ENCODE data around the gene AGFG1.

Gene AGFG1

DNA sequence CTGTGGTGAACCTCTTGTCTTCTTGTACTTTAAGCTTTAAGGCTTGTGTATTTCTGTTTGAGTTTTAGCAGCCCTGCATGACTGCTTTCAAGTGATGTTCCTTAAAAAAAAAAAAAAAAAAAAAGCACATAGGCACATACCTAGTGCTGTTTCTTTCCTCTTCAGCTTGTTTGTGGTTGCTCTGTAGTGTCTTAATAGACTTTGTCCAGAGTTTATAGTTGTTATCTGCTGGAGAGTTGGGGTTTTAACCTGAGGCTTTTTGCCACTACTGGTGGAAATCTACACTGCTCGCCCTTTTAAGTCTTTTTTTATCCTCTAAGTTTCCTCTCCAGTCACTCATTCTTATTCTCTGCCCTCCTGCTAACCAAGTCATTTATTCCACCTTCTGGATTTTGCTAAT, 34.5 kb downstream of the AGFG1 start:
- TF ChIP-seq TAF1 (IDR thresholded peaks at IDR 0.05; ENCODE audit: borderline replicate concordance, insufficient read depth, low read length) (no peak), SIN3A (IDR thresholded peaks at IDR 0.05; ENCODE audit: borderline replicate concordance, insufficient read depth, low read length) (no peak), POLR2AphosphoS5 (IDR thresholded peaks at IDR 0.05; ENCODE audit: low read depth, low read length) (no peak), FOXP2 (optimal IDR thresholded peaks at IDR 0.05; ENCODE audit: borderline replicate concordance, extremely low read depth, extremely low read length, insufficient read depth) (no peak)
- TF ChIP-seq, protein P1, sequence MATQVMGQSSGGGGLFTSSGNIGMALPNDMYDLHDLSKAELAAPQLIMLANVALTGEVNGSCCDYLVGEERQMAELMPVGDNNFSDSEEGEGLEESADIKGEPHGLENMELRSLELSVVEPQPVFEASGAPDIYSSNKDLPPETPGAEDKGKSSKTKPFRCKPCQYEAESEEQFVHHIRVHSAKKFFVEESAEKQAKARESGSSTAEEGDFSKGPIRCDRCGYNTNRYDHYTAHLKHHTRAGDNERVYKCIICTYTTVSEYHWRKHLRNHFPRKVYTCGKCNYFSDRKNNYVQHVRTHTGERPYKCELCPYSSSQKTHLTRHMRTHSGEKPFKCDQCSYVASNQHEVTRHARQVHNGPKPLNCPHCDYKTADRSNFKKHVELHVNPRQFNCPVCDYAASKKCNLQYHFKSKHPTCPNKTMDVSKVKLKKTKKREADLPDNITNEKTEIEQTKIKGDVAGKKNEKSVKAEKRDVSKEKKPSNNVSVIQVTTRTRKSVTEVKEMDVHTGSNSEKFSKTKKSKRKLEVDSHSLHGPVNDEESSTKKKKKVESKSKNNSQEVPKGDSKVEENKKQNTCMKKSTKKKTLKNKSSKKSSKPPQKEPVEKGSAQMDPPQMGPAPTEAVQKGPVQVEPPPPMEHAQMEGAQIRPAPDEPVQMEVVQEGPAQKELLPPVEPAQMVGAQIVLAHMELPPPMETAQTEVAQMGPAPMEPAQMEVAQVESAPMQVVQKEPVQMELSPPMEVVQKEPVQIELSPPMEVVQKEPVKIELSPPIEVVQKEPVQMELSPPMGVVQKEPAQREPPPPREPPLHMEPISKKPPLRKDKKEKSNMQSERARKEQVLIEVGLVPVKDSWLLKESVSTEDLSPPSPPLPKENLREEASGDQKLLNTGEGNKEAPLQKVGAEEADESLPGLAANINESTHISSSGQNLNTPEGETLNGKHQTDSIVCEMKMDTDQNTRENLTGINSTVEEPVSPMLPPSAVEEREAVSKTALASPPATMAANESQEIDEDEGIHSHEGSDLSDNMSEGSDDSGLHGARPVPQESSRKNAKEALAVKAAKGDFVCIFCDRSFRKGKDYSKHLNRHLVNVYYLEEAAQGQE (IDR thresholded peaks at IDR 0.05; ENCODE audit: insufficient read depth in 1 of 2, low read depth in 2 of 2, low read length in 2 of 2), result no peak

DNA sequence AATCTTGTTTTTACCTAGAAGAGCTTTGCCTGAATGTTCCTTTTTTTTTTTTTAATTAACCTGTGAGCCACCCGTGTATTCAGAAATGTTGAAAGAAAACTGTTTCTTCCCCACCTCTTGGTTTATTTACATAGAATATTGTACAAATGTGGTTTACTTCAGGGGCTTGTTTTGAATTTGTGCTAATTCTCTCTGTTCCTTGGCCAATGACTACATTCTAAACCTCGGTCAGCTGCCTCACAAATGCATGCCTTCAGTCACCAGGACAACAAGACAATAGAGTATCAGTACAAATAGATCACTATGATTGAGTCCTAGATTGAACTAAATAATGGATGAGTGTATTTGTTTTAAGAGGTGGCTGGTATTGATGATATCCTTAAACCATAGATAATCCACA, 36.0 kb downstream of the AGFG1 start:
- TF ChIP-seq TAF1 (IDR thresholded peaks at IDR 0.05; ENCODE audit: borderline replicate concordance, insufficient read depth, low read length), result no peak
- TF ChIP-seq FOXP2 (optimal IDR thresholded peaks at IDR 0.05; ENCODE audit: borderline replicate concordance, extremely low read depth, extremely low read length, insufficient read depth), result no peak
- no peak for TF ChIP-seq POLR2AphosphoS5 (IDR thresholded peaks at IDR 0.05; ENCODE audit: low read depth, low read length)
- TF ChIP-seq SIN3A (IDR thresholded peaks at IDR 0.05; ENCODE audit: borderline replicate concordance, insufficient read depth, low read length), result no peak
- TF ChIP-seq, protein P1 (IDR thresholded peaks at IDR 0.05; ENCODE audit: insufficient read depth in 1 of 2, low read depth in 2 of 2, low read length in 2 of 2), result no peak

DNA sequence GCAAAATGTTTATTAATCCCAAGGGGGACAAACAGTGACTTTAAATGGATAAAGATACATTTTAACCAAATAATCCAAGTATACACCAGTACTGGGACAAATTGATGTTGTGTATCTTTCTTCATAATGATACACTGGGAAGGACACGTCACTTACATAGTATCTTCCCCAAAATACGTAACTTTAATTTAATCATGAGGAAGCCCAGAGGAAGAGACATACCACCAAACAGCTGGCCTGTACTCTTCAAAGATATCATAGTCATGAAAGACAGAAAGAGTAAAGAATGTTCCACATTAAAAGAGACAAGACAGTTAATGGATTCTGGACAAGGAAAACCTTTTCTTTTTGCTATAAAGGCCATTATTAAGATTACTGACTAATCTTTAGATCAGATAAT, 37.1 kb downstream of the AGFG1 start:
- no peak for TF ChIP-seq TAF1 (IDR thresholded peaks at IDR 0.05; ENCODE audit: borderline replicate concordance, insufficient read depth, low read length)
- TF ChIP-seq, protein P1 (IDR thresholded peaks at IDR 0.05; ENCODE audit: insufficient read depth in 1 of 2, low read depth in 2 of 2, low read length in 2 of 2), result no peak

DNA sequence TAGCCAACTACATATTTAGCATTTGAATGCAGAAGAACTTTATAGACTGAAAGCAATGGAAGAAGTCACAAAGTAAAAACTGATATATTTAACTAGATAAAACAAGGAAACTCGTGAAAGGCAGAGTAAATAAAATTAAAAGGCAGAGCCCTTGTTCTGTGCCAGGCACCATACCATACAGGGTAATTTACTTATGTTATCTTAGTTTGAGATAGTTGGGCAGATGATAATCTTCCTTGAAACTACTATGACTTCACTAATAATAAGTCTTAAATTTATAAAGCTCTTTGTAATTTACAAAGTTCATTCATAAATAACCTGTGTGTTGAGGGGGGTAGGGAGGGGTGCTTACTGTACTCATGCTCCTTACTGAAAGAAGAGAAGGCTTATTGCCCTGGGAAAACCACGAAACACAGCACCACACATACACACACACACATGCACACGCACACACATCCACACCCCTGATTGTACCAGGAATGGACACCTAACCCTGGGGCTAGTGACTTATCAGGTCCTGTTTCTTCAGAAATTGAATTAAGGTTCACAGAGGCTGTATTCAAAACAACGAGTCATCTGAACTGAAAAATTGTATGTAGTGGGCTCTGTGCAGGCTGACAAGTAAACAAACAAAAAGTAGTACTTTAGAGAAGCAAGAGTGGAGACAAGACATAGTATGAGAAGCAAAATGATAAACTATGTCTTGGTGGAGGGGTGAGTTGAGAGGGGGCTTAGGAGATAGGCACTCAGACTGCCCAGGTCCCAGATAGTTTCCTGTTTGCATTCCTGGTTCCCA, 38.1 kb downstream of the AGFG1 start:
- no peak for TF ChIP-seq POLR2AphosphoS5 (IDR thresholded peaks at IDR 0.05; ENCODE audit: low read depth, low read length)
- TF ChIP-seq SIN3A (IDR thresholded peaks at IDR 0.05; ENCODE audit: borderline replicate concordance, insufficient read depth, low read length), result no peak
- no peak for TF ChIP-seq FOXP2 (optimal IDR thresholded peaks at IDR 0.05; ENCODE audit: borderline replicate concordance, extremely low read depth, extremely low read length, insufficient read depth)
- no peak for TF ChIP-seq TAF1 (IDR thresholded peaks at IDR 0.05; ENCODE audit: borderline replicate concordance, insufficient read depth, low read length)
- TF ChIP-seq, protein P1 (IDR thresholded peaks at IDR 0.05; ENCODE audit: insufficient read depth in 1 of 2, low read depth in 2 of 2, low read length in 2 of 2), result no peak

DNA sequence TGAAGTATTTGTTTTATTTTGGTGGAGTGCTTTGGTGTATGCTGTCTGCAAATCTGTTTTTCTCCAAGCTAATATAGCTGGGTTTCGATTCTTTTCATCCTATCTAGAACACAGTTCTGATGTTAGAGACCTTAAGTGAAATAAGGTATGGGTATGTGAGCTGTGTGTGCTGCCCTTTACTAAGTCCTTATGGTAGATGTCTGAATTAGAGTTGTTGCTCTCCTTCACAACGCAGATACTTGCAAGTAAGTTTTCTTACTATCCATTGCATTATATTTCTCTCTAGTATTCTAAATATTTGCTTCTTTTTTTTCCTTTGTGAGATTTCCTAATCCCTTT, 38.6 kb downstream of the AGFG1 start:
- no peak for TF ChIP-seq FOXP2 (optimal IDR thresholded peaks at IDR 0.05; ENCODE audit: borderline replicate concordance, extremely low read depth, extremely low read length, insufficient read depth)
- TF ChIP-seq, protein P1 (IDR thresholded peaks at IDR 0.05; ENCODE audit: insufficient read depth in 1 of 2, low read depth in 2 of 2, low read length in 2 of 2), result no peak
- TF ChIP-seq TAF1 (IDR thresholded peaks at IDR 0.05; ENCODE audit: borderline replicate concordance, insufficient read depth, low read length), result no peak
- no peak for TF ChIP-seq SIN3A (IDR thresholded peaks at IDR 0.05; ENCODE audit: borderline replicate concordance, insufficient read depth, low read length)
- no peak for TF ChIP-seq POLR2AphosphoS5 (IDR thresholded peaks at IDR 0.05; ENCODE audit: low read depth, low read length)
